K562 (cell line): ENCODE data around the gene NXT1. TPM values are rescaled to one million over a fixed set of nuclear protein-coding genes. Genes with fewer than 3 reads are reported as not detected.
A peak's percentile ranks its signal among the peaks of the same experiment; 100 is the strongest.

ENCODE experiments used
- ATAC-seq: fragments of 200-7000 bp; cut with Tn5 transposase; 3 replicates; pipeline ENCODE4 v1.9.1; 2020; ENCODE audit warnings: moderate library complexity
- BruUV-seq: library from RNA; stranded (reverse); fragments of 400-500 nt; replicated peaks from 2 replicates; lab custom pipeline; 2021; lab: Mats Ljungman, UMichigan
- CTCF ChIA-PET: fragments of 300-600 bp; formaldehyde crosslinking; extraction: SDS; loops from one replicate; lab custom pipeline; 2021; ENCODE audit warnings: low intra/inter-chr PET ratio; lab: Yijun Ruan, JAX
- POLR2A ChIA-PET: fragments of 300-600, 350-650 bp; sonication (Branson Sonifier 250); formaldehyde crosslinking; extraction: SDS; loops from one replicate; lab custom pipeline; 2021; ENCODE audit warnings: antibody characterized with exemption, inconsistent platforms; lab: Yijun Ruan, JAX
- DNase-seq, 4 experiments: peaks; one replicate each; pipeline versions ENCODE4 v3.0.0 to v3.0.0-alpha.2; 2011 to 2018; ENCODE audit warnings: low spot score in 3 of 4, mixed read lengths in 3 of 4; ENCODE audit errors: extremely low read depth in 1 of 4
- FAIRE-seq: peaks from 2 replicates; lab custom pipeline; 2011; peaks lifted over from hg19 to GRCh38; lab: Jason Lieb, UNC
- H2AFZ ChIP-seq: 2 replicates; pipeline ENCODE4 v1.6.0; 2011; ENCODE audit warnings: low read depth, low read length, control low read depth, inconsistent platforms
- H3K27ac ChIP-seq: fragments of 200-600 bp; 3 replicates; pipeline ENCODE4 v1.8.0; 2011; ENCODE audit warnings: low read depth, mild to moderate bottlenecking, control low read depth, inconsistent platforms, low read length, moderate library complexity, mixed read lengths; ENCODE audit errors: extremely low read depth
- H3K27me3 ChIP-seq, 2 experiments: fragments of 300-600 bp in 1 of 2; 2 replicates in 1 of 2; 3 replicates in 1 of 2; pipeline versions ENCODE4 v1.6.0 to v1.8.0; 2011; ENCODE audit warnings: inconsistent platforms in 2 of 2, low read length in 2 of 2, mild to moderate bottlenecking in 1 of 2, mixed read lengths in 1 of 2, moderate library complexity in 1 of 2; ENCODE audit not compliant: control insufficient read depth in 2 of 2, insufficient read depth in 2 of 2
- H3K36me3 ChIP-seq: fragments of 300-600 bp; 3 replicates; pipeline ENCODE4 v1.8.0; 2011; ENCODE audit warnings: mild to moderate bottlenecking, low read length, inconsistent platforms; ENCODE audit not compliant: control insufficient read depth, insufficient read depth
- H3K4me1 ChIP-seq, 2 experiments: fragments of 200-600 bp in 1 of 2; replicated peaks in 1 of 2; 2 replicates in 1 of 2; 3 replicates in 1 of 2; pipeline versions ENCODE4 v1.5.1 to v1.8.0; 2011; ENCODE audit warnings: inconsistent platforms in 2 of 2, low read length in 2 of 2, mild to moderate bottlenecking in 1 of 2, mixed read lengths in 1 of 2, moderate library complexity in 1 of 2; ENCODE audit not compliant: control insufficient read depth in 2 of 2, insufficient read depth in 2 of 2
- H3K4me2 ChIP-seq: 2 replicates; pipeline ENCODE4 v1.6.1; 2011; ENCODE audit warnings: low read length, control low read depth, inconsistent platforms, mixed read lengths; ENCODE audit not compliant: insufficient read depth
- H3K4me3 ChIP-seq: fragments of 200-600 bp; sonication (generic), shearing (Covaris generic); 2 replicates; pipeline ENCODE4 v1.5.1; 2016; ENCODE audit warnings: control low read depth, inconsistent platforms
- H3K79me2 ChIP-seq: fragments of 200-600 bp; 3 replicates; pipeline ENCODE4 v1.8.0; 2011; ENCODE audit warnings: low read length, inconsistent platforms; ENCODE audit not compliant: control insufficient read depth, insufficient read depth
- H3K9ac ChIP-seq, 2 experiments: 2 replicates each; pipeline versions ENCODE4 v1.6.0 to v1.6.1; 2011; ENCODE audit warnings: low read depth in 2 of 2, low read length in 2 of 2, control low read depth in 1 of 2, inconsistent platforms in 1 of 2, mild to moderate bottlenecking in 1 of 2, mixed read lengths in 1 of 2; ENCODE audit not compliant: insufficient read depth in 1 of 2
- H3K9me1 ChIP-seq: one replicate; pipeline ENCODE4 v1.6.0; 2011; ENCODE audit warnings: inconsistent platforms, mild to moderate bottlenecking, low read length, moderate library complexity; ENCODE audit not compliant: control insufficient read depth, insufficient read depth
- H3K9me3 ChIP-seq: replicated peaks from 2 replicates; pipeline ENCODE4 v1.5.1; 2011; ENCODE audit warnings: low read depth, low read length, inconsistent platforms; ENCODE audit not compliant: control insufficient read depth, insufficient read depth
- H4K20me1 ChIP-seq: replicated peaks from 2 replicates; pipeline ENCODE4 v1.6.1; 2011; ENCODE audit warnings: low read length, inconsistent platforms, mixed read lengths; ENCODE audit not compliant: control insufficient read depth, insufficient read depth
- AFF4 ChIP-seq: sonication (generic); formaldehyde crosslinking; IDR thresholded peaks from 2 replicates; pipeline ENCODE4 v1.8.0; 2023; ENCODE audit warnings: mild to moderate bottlenecking, missing genetic modification reagents
- GABPA ChIP-seq: fragments of 200-800 bp; sonication (Bioruptor generic); conservative IDR thresholded peaks from 2 replicates; pipeline ENCODE4 v1.6.1; 2016; ENCODE audit warnings: low read depth, missing genetic modification characterization, missing compliant biosample characterization
- HMG20B ChIP-seq: fragments of 250-450 bp; sonication (Bioruptor Pico); IDR thresholded peaks from 2 replicates; pipeline ENCODE4 v1.5.0; 2021; ENCODE audit warnings: mild to moderate bottlenecking
- KDM1A ChIP-seq, 2 experiments: fragments of 450-650 bp; IDR thresholded peaks; 2 replicates each; pipeline ENCODE4 v1.6.1; 2016; ENCODE audit warnings: mild to moderate bottlenecking in 2 of 2
- NCOA6 ChIP-seq: fragments of 450-650 bp; IDR thresholded peaks from 2 replicates; pipeline ENCODE4 v1.6.1; 2017; ENCODE audit warnings: mild to moderate bottlenecking
- NFIC ChIP-seq: fragments of 450-650 bp; IDR thresholded peaks from 2 replicates; pipeline ENCODE4 v1.6.1; 2017; ENCODE audit warnings: mild to moderate bottlenecking, inconsistent platforms
- PHF21A ChIP-seq: fragments of 450-650 bp; IDR thresholded peaks from 2 replicates; pipeline ENCODE4 v1.6.1; 2017; ENCODE audit warnings: low read depth, borderline replicate concordance
- SRSF9 ChIP-seq: fragments of 200-400 bp; formaldehyde crosslinking; IDR thresholded peaks from 2 replicates; pipeline ENCODE4 v1.6.1; 2017; ENCODE audit warnings: low read depth, low read length, borderline replicate concordance
- ZC3H11A ChIP-seq: IDR thresholded peaks from 2 replicates; pipeline ENCODE4 v1.6.1; 2012; ENCODE audit warnings: low read depth, low read length, improper control_type of control experiment
- ZNF830 ChIP-seq: fragments of 250-450 bp; sonication (Bioruptor Pico); IDR thresholded peaks from 2 replicates; pipeline ENCODE4 v1.5.0; 2021; ENCODE audit warnings: mild to moderate bottlenecking
- ZSCAN29 ChIP-seq: fragments of 450-650 bp; IDR thresholded peaks from 2 replicates; pipeline ENCODE4 v1.6.1; 2017
- WGBS: fragments of 100-300 bp; shearing (Covaris generic); methylation state at CpG from one replicate; pipeline ENCODE4 v1.1.6; 2016; ENCODE audit warnings: low coverage, mixed read lengths; ENCODE audit not compliant: insufficient coverage; ENCODE audit errors: missing lambda C conversion rate; 5-methylcytosine and 5-hydroxymethylcytosine counted together
- in situ Hi-C: fragments of 300-500 bp; cut with MboI; formaldehyde crosslinking; loops from 4 replicates; pipeline ENCODE4 v1.15.0; 2018; ENCODE audit warnings: inconsistent platforms, mixed read lengths
- intact Hi-C: fragments of 100-400 bp; cut with micrococcal nuclease; formaldehyde crosslinking; loops from 2 replicates; pipeline ENCODE4 v1.14.2; 2022
- polyA plus RNA-seq, 8 experiments: library from polyadenylated mRNA; depleted of rRNA in 4 of 8; stranded (reverse) in 5 of 8; unstranded in 3 of 8; fragments of >200 nt; fragmentation: Nextera tagmentation in 2 of 8; fragmentation: Illumina TruSeq in 1 of 8; extraction: Ambion mirVana in 2 of 8; extraction: Trizol in 1 of 8; gene quantifications; 2 replicates each; pipeline versions ENCODE4 v1.2.1 to v1.2.3, GENCODE V29; 2011 to 2014; ENCODE audit warnings: inconsistent platforms in 1 of 8, missing spikeins in 1 of 8
- total RNA-seq, 7 experiments: library from RNA; depleted of rRNA in 6 of 7; stranded (reverse); fragments of >200 nt in 6 of 7; fragmentation: Illumina TruSeq in 2 of 7; extraction: Trizol in 2 of 7; gene quantifications; 2 replicates each; pipeline versions ENCODE4 v1.2.1 to v1.2.3, GENCODE V29; 2011 to 2021; ENCODE audit warnings: low replicate concordance in 1 of 7

Gene NXT1
- total and polyA plus RNA-seq, 9 of the 15 experiments (the other 6 are each of a cell fraction or from before 2014, with no cell fraction given): 7.7 to 50.9 (median 35.6) TPM

DNA sequence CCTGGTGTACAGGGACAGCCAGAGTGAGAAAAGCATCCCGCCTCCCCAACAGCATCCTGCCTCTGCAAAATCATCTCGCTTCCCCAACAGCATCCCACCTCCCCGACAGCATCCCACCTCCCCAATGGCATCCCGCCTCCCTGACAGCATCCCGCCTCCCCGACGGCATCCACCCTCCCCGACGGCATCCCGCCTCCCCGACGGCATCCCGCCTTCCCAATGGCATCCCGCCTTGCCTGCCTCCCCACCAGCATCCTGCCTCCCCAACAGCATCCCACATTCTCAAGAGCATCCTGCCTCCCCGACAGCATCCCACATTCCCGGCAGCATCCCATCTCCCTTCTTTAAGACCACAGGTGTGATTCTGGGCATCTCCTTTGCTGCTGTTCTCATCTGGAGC is 46.0 kb upstream of the NXT1 start:
- ATAC-seq (no peak), FAIRE-seq (no peak), DNase-seq (no peak)
- Histone ChIP-seq H4K20me1 (no peaks in the 10 kb centered on the region), H3K27me3 (peaks cover 0 to 44% of the 10 kb centered on the region in 2 experiments), H3K9me1 (no peaks in the 10 kb centered on the region), H3K27ac (no peak overlapping the region), H2AFZ (no peak overlapping the region), H3K4me2 (no peak overlapping the region), H3K4me3 (no peak overlapping the region), H3K79me2 (no peaks in the 10 kb centered on the region), H3K36me3 (no peaks in the 10 kb centered on the region), H3K4me1 (no peaks in the 10 kb centered on the region; a peak in 2 of 5 replicates), H3K9me3 (no peaks in the 10 kb centered on the region), H3K9ac (no peak overlapping the region)
- in situ Hi-C loops (no loop called here), intact Hi-C loops (no loop called here)
- WGBS: 8% methylated on average over 10 of the region's 16 CpGs
- BruUV-seq: no TSS peak
- ChIA-PET CTCF (no interaction called here), POLR2A (no interaction called here)
- TF ChIP-seq ZC3H11A (no peak), AFF4 (no peak), GABPA (tag) (no peak), KDM1A (IDR thresholded peaks at IDR 0.05) (peak in 1 of 2 experiments; percentile 32; a peak in 1 of 4 replicates), SRSF9 (no peak), PHF21A (no peak), HMG20B (CRISPR knock-in tag) (no peak), ZSCAN29 (no peak), NFIC (peak; percentile 78), ZNF830 (CRISPR knock-in tag) (no peak), NCOA6 (peak; percentile 92)
- TF ChIP-seq, all 486 proteins: peak for 3
